Measurements from ENCODE around the gene PADI1. TPM values are rescaled to one million over a fixed set of nuclear protein-coding genes. Genes with fewer than 3 reads are reported as not detected.

PADI1 gene
- total and polyA plus RNA-seq, 2 donors, result 0.14 to 0.57 TPM

DNA sequence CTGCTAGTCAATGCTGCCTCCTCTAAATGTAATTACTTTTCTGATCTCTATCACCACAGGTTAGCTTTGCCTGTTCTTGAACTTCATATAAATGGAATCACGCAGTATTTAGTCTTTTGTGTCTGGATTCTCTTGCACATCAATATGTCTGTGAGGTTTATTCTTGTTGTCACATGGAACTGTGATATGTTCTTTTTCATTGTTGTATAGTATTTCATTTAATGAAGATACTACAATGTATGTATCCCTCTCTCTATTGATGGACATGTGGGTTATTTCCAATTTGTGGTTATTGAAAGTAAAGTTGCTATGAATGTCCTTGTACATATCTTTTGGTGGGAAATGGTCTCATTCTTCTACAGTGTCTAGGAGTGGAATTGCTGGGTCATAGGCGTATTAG, 16.7 kb upstream of the PADI1 start:
- no peak overlapping the region for H3K27ac ChIP-seq (ENCODE audit: low read depth in 1 of 2, low read length in 1 of 2)
- peaks cover 0 to 4% of the 10 kb centered on the region in 2 donors for H3K9me3 ChIP-seq (ENCODE audit: control insufficient read depth in 2 of 2, insufficient read depth in 1 of 2, low read length in 1 of 2)
- 98% methylated on average over 2 of the region's 2 CpGs for WGBS
- DNase-seq (ENCODE audit: low read depth in 6 of 9, low spot score in 9 of 9), result no peak
- no peaks in the 10 kb centered on the region for H3K36me3 ChIP-seq (ENCODE audit: control insufficient read depth in 2 of 2, insufficient read depth in 2 of 2, low read length in 1 of 2)
- H3K27me3 ChIP-seq (ENCODE audit: control insufficient read depth in 2 of 2, insufficient read depth in 1 of 2, low read length in 1 of 2), result peaks cover 0 to 5% of the 10 kb centered on the region in 2 donors
- no peak overlapping the region for H3K4me3 ChIP-seq (ENCODE audit: low read length in 2 of 2)
- H3K4me1 ChIP-seq (ENCODE audit: control insufficient read depth in 2 of 2, insufficient read depth in 2 of 2, low read length in 2 of 2), result peaks cover 30 to 44% of the 10 kb centered on the region in 2 donors

DNA sequence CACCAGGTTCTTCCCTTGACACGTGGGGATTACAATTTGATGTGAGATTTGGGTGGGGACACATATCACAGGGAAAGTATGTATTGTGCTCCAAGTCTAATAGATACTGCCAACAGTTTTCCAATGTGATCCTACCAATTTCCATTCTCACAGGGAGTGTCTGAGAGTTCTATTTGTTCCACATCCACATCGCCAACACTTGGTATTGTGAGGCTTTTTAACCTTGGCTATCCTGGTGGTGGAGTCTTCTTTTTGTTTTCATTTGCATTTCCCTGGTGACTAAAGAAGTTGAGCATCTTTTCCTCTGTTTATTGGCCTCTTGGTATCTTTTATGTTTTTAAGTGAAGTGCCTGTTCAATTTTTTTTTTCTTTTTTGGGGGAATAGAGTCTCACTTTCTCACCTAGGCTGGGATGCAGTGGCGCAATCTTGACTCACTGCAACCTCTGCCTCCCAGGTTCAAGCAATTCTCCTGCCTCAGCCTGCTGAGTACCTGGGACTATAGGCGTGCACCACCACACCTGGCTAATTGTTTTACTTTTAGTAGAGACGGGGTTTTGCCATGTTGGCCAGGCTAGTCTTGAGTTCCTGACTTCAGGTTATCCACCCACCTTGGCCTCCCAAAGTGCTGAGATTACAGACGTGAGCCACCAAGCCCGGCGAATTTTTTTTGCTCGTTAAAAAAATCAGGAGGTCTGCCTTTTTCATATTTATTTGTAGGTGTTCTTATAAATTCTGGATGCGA, 15.9 kb upstream of the PADI1 start:
- Histone ChIP-seq H3K9me3 (ENCODE audit: control insufficient read depth in 2 of 2, insufficient read depth in 1 of 2, low read length in 1 of 2) (peaks cover 0 to 4% of the 10 kb centered on the region in 2 donors), H3K27ac (ENCODE audit: low read depth in 1 of 2, low read length in 1 of 2) (no peak overlapping the region), H3K4me1 (ENCODE audit: control insufficient read depth in 2 of 2, insufficient read depth in 2 of 2, low read length in 2 of 2) (peaks cover 29 to 35% of the 10 kb centered on the region in 2 donors), H3K36me3 (ENCODE audit: control insufficient read depth in 2 of 2, insufficient read depth in 2 of 2, low read length in 1 of 2) (no peaks in the 10 kb centered on the region), H3K27me3 (ENCODE audit: control insufficient read depth in 2 of 2, insufficient read depth in 1 of 2, low read length in 1 of 2) (peaks cover 0 to 13% of the 10 kb centered on the region in 2 donors), H3K4me3 (ENCODE audit: low read length in 2 of 2) (no peak overlapping the region)
- no peak for DNase-seq (ENCODE audit: low read depth in 6 of 9, low spot score in 9 of 9)
- WGBS, result 99% methylated on average over 10 of the region's 10 CpGs

DNA sequence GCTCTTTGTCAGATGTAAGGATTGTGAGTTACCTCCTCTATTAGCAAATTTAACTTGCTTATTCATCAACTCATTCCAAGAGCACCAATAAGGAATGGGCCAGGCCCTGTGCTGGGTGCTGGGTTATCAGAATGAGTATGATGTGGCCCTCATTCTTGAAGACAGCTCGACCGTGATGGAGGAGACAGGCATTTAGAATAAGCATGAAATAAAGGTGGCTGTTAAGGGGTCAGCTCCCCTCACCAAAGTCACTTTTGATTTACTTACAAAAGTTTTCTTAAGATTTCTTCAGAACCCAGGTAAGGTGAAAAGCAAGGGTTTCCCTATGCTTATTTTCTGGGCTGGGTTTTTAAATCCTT, 15.3 kb upstream of the PADI1 start:
- Histone ChIP-seq H3K27me3 (ENCODE audit: control insufficient read depth in 2 of 2, insufficient read depth in 1 of 2, low read length in 1 of 2) (peaks cover 0 to 15% of the 10 kb centered on the region in 2 donors), H3K4me1 (ENCODE audit: control insufficient read depth in 2 of 2, insufficient read depth in 2 of 2, low read length in 2 of 2) (peaks cover 27 to 32% of the 10 kb centered on the region in 2 donors), H3K27ac (ENCODE audit: low read depth in 1 of 2, low read length in 1 of 2) (no peak overlapping the region), H3K36me3 (ENCODE audit: control insufficient read depth in 2 of 2, insufficient read depth in 2 of 2, low read length in 1 of 2) (no peaks in the 10 kb centered on the region), H3K9me3 (ENCODE audit: control insufficient read depth in 2 of 2, insufficient read depth in 1 of 2, low read length in 1 of 2) (peaks cover 0 to 4% of the 10 kb centered on the region in 2 donors), H3K4me3 (ENCODE audit: low read length in 2 of 2) (no peak overlapping the region)
- 97% methylated on average over 2 of the region's 2 CpGs for WGBS
- DNase-seq (ENCODE audit: low read depth in 6 of 9, low spot score in 9 of 9), result no peak

DNA sequence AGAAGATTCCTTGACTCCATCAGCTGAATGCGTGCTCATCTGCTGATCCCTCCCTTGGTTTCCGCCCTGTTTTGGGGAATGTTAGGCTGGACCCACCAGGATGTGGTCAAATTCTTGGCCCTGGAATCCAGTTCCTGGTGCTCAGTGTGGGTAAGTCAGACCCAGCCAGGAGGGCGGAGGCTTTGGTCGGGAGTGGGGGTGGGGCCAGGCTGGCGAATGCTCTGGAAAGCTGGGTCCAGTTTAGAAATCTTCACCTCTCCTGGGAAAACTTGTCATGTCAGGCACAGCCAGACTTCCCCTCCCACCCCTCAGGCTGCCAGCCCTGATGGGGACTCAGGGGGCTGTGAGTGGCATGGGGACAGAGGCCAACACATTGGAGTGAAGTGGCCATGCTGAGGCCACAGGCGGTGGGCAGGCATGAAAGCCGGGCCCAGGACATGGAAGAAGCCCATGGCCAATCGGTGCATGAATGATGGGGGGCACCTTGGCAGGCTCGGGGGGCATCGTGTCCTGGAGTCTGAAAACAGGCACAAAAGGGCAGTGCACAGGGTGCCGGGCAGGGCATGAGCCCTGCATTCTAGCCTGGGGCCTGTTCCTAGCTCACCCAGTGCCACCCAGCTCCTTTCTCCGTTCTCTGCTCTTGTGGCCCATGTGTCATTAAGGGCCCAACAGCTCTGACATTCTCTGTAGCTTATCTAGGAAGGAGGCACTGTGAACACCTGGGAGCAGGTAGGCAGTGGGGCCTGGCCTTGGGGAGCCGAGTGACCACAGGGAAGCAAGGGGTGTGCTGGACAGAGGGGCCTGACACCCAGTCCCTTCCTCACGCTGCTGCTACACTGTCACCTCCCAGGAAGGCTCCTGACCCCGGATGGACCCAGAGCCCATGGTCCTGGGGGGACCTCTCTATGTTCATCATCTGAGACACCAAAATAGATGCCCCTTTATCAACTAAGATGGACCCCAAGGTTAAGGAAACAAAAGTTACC, 14.6 kb upstream of the PADI1 start:
- Histone ChIP-seq H3K27ac (ENCODE audit: low read depth in 1 of 2, low read length in 1 of 2) (no peak overlapping the region), H3K4me3 (ENCODE audit: low read length in 2 of 2) (no peak overlapping the region), H3K36me3 (ENCODE audit: control insufficient read depth in 2 of 2, insufficient read depth in 2 of 2, low read length in 1 of 2) (no peaks in the 10 kb centered on the region), H3K4me1 (ENCODE audit: control insufficient read depth in 2 of 2, insufficient read depth in 2 of 2, low read length in 2 of 2) (peaks cover 22 to 26% of the 10 kb centered on the region in 2 donors), H3K27me3 (ENCODE audit: control insufficient read depth in 2 of 2, insufficient read depth in 1 of 2, low read length in 1 of 2) (peaks cover 0 to 15% of the 10 kb centered on the region in 2 donors), H3K9me3 (ENCODE audit: control insufficient read depth in 2 of 2, insufficient read depth in 1 of 2, low read length in 1 of 2) (peaks cover 0 to 4% of the 10 kb centered on the region in 2 donors)
- 98% methylated on average over 15 of the region's 15 CpGs for WGBS
- no peak for DNase-seq (ENCODE audit: low read depth in 6 of 9, low spot score in 9 of 9)

DNA sequence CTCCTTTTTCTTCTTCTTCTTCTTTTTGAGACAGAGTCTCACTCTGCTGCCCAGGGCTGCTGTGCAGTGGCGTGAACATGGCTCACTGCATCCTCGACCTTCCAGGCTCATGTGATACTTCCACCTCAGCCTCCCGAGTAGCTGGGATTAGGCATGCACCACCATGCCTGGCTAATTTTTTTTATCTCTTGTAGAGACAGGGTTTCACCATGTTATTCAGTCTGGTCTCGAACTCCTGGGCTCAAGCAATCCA, 13.0 kb upstream of the PADI1 start:
- Histone ChIP-seq H3K27ac (ENCODE audit: low read depth in 1 of 2, low read length in 1 of 2) (no peak overlapping the region), H3K27me3 (ENCODE audit: control insufficient read depth in 2 of 2, insufficient read depth in 1 of 2, low read length in 1 of 2) (peaks cover 0 to 18% of the 10 kb centered on the region in 2 donors), H3K4me1 (ENCODE audit: control insufficient read depth in 2 of 2, insufficient read depth in 2 of 2, low read length in 2 of 2) (peaks cover 7 to 10% of the 10 kb centered on the region in 2 donors), H3K9me3 (ENCODE audit: control insufficient read depth in 2 of 2, insufficient read depth in 1 of 2, low read length in 1 of 2) (peaks cover 0 to 4% of the 10 kb centered on the region in 2 donors), H3K4me3 (ENCODE audit: low read length in 2 of 2) (no peak overlapping the region), H3K36me3 (ENCODE audit: control insufficient read depth in 2 of 2, insufficient read depth in 2 of 2, low read length in 1 of 2) (no peaks in the 10 kb centered on the region)
- no peak for DNase-seq (ENCODE audit: low read depth in 6 of 9, low spot score in 9 of 9)
- WGBS, result 82% methylated on average over 4 of the region's 4 CpGs

DNA sequence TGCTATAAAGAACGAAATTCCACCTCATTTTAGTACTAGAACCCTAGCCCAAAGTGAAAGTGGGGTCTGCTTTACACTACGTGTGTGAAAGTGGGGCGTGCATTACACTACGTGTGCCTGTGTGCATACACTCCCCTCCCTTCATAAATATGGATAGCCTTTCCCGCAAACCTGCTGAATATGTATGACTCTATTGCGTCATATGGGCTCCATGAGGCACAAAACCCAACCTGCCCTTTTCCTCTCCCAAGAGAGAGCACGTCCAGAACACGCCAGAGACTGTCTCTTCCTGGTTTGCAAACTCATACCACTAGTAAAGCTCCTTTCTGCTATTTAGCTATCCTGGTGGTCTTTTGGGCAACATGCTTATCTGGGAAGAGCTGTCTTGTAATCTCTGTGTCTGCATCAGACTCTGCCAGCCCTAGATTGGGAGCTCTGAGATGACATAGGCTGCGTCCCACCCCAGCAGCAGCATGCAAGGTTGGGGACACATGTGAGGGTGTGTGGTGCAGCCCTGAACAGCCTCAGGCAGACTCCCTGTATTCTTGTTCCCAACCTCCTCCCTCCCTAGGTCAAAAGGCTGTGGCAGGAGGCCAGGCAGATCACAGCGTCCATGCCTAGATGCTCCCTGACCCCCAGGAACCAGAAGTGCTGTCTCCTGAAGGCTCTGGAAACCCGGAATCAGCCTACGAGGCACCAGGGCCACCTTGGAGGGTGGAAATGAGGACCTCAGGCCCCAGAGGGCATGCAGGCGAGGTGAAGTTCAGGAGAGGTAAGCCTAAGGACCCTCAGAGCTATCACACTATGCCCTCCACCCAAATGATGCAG, 12.3 kb upstream of the PADI1 start:
- no peak for DNase-seq (ENCODE audit: low read depth in 6 of 9, low spot score in 9 of 9)
- Histone ChIP-seq H3K27me3 (ENCODE audit: control insufficient read depth in 2 of 2, insufficient read depth in 1 of 2, low read length in 1 of 2) (peaks cover 0 to 18% of the 10 kb centered on the region in 2 donors), H3K27ac (ENCODE audit: low read depth in 1 of 2, low read length in 1 of 2) (no peak overlapping the region), H3K36me3 (ENCODE audit: control insufficient read depth in 2 of 2, insufficient read depth in 2 of 2, low read length in 1 of 2) (no peaks in the 10 kb centered on the region), H3K4me1 (ENCODE audit: control insufficient read depth in 2 of 2, insufficient read depth in 2 of 2, low read length in 2 of 2) (peaks cover 0 to 3% of the 10 kb centered on the region in 2 donors), H3K9me3 (ENCODE audit: control insufficient read depth in 2 of 2, insufficient read depth in 1 of 2, low read length in 1 of 2) (no peaks in the 10 kb centered on the region), H3K4me3 (ENCODE audit: low read length in 2 of 2) (no peak overlapping the region)
- 96% methylated on average over 13 of the region's 13 CpGs for WGBS

DNA sequence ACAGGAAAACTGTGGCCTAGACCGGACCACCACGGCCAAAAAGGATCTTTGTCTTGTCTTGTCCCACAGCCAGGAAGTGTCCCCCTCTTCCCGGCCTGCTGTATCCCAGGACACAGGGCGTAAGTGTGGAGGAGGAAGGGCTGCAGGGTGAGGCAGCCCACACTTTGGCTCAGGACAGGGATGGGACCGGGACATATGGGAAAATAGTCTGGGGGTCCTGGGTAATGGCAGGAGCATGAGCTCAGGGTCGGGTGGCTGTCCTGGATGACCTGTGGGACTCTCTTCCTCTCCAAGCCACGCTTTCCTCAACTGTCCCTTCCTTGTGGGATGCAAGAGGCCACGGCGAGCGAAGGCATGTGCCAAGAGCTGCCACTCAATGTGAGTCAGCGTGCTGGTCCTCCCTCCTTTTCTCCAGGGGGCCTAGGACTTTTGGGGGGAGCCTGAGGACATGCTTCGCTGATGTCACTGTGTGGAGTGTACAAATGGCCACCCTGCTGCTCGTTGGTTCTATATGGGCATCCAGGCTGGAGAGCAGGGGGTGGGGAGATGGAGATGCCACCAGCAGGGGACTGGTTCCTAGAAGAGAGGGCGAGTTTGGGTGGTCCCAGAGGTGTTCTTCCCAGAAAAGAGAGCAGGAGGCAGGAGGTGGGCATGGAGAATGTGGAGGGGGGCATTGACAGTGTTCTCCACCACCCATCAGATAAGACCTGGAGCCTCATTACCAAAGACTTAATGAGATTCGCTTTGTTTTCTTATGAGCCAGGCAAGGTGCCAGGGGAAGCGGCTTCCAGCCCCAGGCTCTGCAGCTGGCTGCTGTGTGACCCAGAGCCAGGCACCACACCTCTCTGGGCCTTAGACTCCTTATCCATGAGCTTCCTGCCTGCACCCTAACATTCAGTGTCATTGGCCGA, 11.5 kb upstream of the PADI1 start:
- WGBS, result 94% methylated on average over 17 of the region's 17 CpGs
- H3K36me3 ChIP-seq (ENCODE audit: control insufficient read depth in 2 of 2, insufficient read depth in 2 of 2, low read length in 1 of 2), result no peaks in the 10 kb centered on the region
- H3K4me3 ChIP-seq (ENCODE audit: low read length in 2 of 2), result no peak overlapping the region
- H3K27ac ChIP-seq (ENCODE audit: low read depth in 1 of 2, low read length in 1 of 2), result no peak overlapping the region
- no peaks in the 10 kb centered on the region for H3K9me3 ChIP-seq (ENCODE audit: control insufficient read depth in 2 of 2, insufficient read depth in 1 of 2, low read length in 1 of 2)
- H3K4me1 ChIP-seq (ENCODE audit: control insufficient read depth in 2 of 2, insufficient read depth in 2 of 2, low read length in 2 of 2), result no peaks in the 10 kb centered on the region
- no peak for DNase-seq (ENCODE audit: low read depth in 6 of 9, low spot score in 9 of 9)
- peaks cover 0 to 20% of the 10 kb centered on the region in 2 donors for H3K27me3 ChIP-seq (ENCODE audit: control insufficient read depth in 2 of 2, insufficient read depth in 1 of 2, low read length in 1 of 2)

DNA sequence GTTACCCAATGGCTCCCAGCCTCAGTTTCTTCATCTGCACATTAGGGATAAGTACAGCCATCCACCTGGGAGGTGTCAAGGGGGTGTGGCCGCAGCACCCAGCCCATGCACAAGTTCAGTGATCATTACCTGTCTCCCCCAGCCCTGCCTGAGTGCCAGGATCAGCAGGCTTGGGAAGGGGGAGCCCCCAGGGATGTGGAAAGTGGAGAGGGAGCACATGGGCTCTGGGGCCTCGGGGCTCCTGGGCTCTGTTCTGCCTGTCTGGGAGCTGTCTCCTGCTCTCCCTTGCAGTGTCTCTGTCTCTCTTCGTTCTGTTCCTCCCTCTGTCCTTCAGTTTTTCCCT, 10.8 kb upstream of the PADI1 start:
- no peak overlapping the region for H3K27ac ChIP-seq (ENCODE audit: low read depth in 1 of 2, low read length in 1 of 2)
- H3K36me3 ChIP-seq (ENCODE audit: control insufficient read depth in 2 of 2, insufficient read depth in 2 of 2, low read length in 1 of 2), result no peaks in the 10 kb centered on the region
- WGBS, result 87% methylated on average over 3 of the region's 3 CpGs
- H3K27me3 ChIP-seq (ENCODE audit: control insufficient read depth in 2 of 2, insufficient read depth in 1 of 2, low read length in 1 of 2), result peaks cover 0 to 26% of the 10 kb centered on the region in 2 donors
- H3K4me3 ChIP-seq (ENCODE audit: low read length in 2 of 2), result no peak overlapping the region
- no peaks in the 10 kb centered on the region for H3K9me3 ChIP-seq (ENCODE audit: control insufficient read depth in 2 of 2, insufficient read depth in 1 of 2, low read length in 1 of 2)
- H3K4me1 ChIP-seq (ENCODE audit: control insufficient read depth in 2 of 2, insufficient read depth in 2 of 2, low read length in 2 of 2), result no peaks in the 10 kb centered on the region
- DNase-seq (ENCODE audit: low read depth in 6 of 9, low spot score in 9 of 9), result no peak

Data from thymus (tissue), 11 donors.